ENCODE measurements around the gene ADCY4. TPM values are rescaled to one million over a fixed set of nuclear protein-coding genes. Genes with fewer than 3 reads are reported as not detected.
"Not testable (repeated sequence)": the region's sequence is repeated elsewhere in the genome, so short reads cannot be mapped to it uniquely, and the experiment has no call there.

Gene ADCY4
- total RNA-seq, result 63.3 and 115 TPM in 2 replicates

- no peak for DNase-seq (ENCODE audit: extremely low read depth, low read depth, low spot score)
Observed at GRCh38 chr14:24334431-24335291, at the start of gene ADCY4. Gene ADCY4 (minus strand): TSS chr14:24335071. CDS start chr14:24334652, 419 bp downstream.

- no peak for DNase-seq (ENCODE audit: extremely low read depth, low read depth, low spot score)
Observed at GRCh38 chr14:24384169-24384568, 49.3 kb upstream of the ADCY4 start.

- no peak for DNase-seq (ENCODE audit: extremely low read depth, low read depth, low spot score)
Observed at GRCh38 chr14:24382064-24382371, 47.1 kb upstream of the ADCY4 start.

- DNase-seq (ENCODE audit: extremely low read depth, low read depth, low spot score), result no peak
Observed at GRCh38 chr14:24381363-24382063, 46.6 kb upstream of the ADCY4 start.

GRCh38 chr14:24379907-24380730 is 45.2 kb upstream of the ADCY4 start:
- no peak for DNase-seq (ENCODE audit: extremely low read depth, low read depth, low spot score)

- DNase-seq (ENCODE audit: extremely low read depth, low read depth, low spot score), result no peak
Observed at GRCh38 chr14:24378981-24379906, 44.4 kb upstream of the ADCY4 start.

- DNase-seq (ENCODE audit: extremely low read depth, low read depth, low spot score), result no peak
Observed at GRCh38 chr14:24378327-24378726, 43.5 kb upstream of the ADCY4 start.

GRCh38 chr14:24377657-24378056 is 42.8 kb upstream of the ADCY4 start:
- no peak for DNase-seq (ENCODE audit: extremely low read depth, low read depth, low spot score)

GRCh38 chr14:24377126-24377525 is 42.3 kb upstream of the ADCY4 start:
- no peak for DNase-seq (ENCODE audit: extremely low read depth, low read depth, low spot score)

- DNase-seq (ENCODE audit: extremely low read depth, low read depth, low spot score), result no peak
Observed at GRCh38 chr14:24376448-24377070, 41.7 kb upstream of the ADCY4 start.

- DNase-seq (ENCODE audit: extremely low read depth, low read depth, low spot score), result no peak
Observed at GRCh38 chr14:24372701-24373416, 38.0 kb upstream of the ADCY4 start.

GRCh38 chr14:24371605-24372004 is 36.7 kb upstream of the ADCY4 start:
- not testable (repeated sequence) for DNase-seq (ENCODE audit: extremely low read depth, low read depth, low spot score)

- DNase-seq (ENCODE audit: extremely low read depth, low read depth, low spot score), result no peak
Observed at GRCh38 chr14:24370748-24371147, 35.9 kb upstream of the ADCY4 start.

GRCh38 chr14:24369907-24370687 is 35.2 kb upstream of the ADCY4 start:
- DNase-seq (ENCODE audit: extremely low read depth, low read depth, low spot score), result no peak

- DNase-seq (ENCODE audit: extremely low read depth, low read depth, low spot score), result no peak
Observed at GRCh38 chr14:24369463-24369862, 34.6 kb upstream of the ADCY4 start.

GRCh38 chr14:24368562-24369252 is 33.8 kb upstream of the ADCY4 start:
- no peak for DNase-seq (ENCODE audit: extremely low read depth, low read depth, low spot score)

- no peak for DNase-seq (ENCODE audit: extremely low read depth, low read depth, low spot score)
Observed at GRCh38 chr14:24368212-24368561, 33.3 kb upstream of the ADCY4 start.
